ENCODE results near the gene WFDC1.

The WFDC1 gene

DNA sequence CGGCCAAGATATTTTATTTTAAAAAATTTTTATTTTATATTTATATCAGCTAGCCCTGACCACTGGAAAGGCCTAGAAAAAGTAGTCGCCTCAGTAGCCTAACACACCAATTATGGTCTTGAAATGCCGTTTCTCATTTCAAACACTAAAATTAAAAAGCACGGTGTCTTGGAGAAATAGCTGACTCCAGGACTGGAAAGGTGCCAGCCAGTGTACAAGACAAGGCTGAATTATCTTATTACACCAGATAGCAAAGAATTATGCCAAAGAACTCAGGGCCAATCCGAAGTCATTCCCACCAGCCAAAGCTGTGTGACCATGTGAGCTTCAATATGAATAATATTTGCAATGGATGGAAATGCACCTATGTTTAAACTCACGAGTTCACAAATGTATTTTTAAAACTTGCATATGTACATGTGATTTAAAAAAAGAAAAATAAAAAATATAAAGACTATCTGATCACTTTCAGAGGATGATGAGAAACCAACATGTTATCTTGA lies 53.8 kb downstream of the WFDC1 start:
- DNase-seq (ENCODE audit: low read depth, low spot score) = no peak
- CTCF ChIA-PET = no interaction called here
- H3K4me3 ChIP-seq (ENCODE audit: low read depth, low read length) = no peak overlapping the region
- no peak for TF ChIP-seq CTCF (IDR thresholded peaks at IDR 0.05; ENCODE audit: insufficient read depth, low read length, missing control alignments)
- POLR2A ChIA-PET = no interaction called here

DNA sequence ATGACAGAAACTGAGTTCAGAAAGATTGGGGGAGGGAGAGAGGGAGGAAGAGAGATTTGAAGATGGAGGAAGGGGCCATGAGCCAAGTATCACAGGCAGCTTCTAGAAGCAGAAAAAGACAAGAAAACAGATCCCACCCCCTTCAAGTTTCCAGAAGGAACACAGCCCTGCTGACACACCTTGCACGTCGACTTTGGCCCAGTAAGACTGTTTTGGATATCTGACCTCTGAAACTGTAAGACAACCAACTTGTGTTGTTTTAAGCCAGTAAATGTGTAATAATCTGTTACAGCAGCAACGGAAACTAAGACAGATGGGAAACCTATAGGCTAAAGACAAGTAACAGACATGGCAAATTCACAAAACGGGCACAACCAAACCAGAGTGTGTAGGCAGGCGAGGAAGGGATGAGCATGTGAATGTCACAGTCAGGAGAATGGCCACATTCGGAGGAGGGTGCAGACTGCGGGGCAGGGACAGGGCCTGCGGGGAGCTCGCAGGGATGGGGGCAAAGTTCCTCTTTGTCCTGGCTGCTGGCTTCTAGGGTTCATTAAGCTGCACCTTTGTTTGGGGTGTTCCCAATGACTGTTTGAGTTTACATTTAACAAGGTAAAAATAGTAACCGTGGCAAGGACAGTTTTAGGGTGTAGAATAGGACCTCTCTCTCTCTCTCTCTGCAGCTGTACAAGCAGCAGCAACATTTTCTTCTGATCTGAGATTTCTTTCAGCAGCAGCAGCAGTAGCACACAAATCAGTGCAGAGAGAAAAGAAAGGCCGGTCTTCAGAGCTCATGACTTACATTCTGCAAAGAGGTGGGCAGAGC lies 55.4 kb downstream of the WFDC1 start:
- ChIA-PET CTCF (no interaction called here), POLR2A (no interaction called here)
- H3K4me3 ChIP-seq (ENCODE audit: low read depth, low read length) = no peak overlapping the region
- DNase-seq (ENCODE audit: low read depth, low spot score) = no peak
- no peak for TF ChIP-seq CTCF (IDR thresholded peaks at IDR 0.05; ENCODE audit: insufficient read depth, low read length, missing control alignments)

GRCh38 chr16:84350685-84351400 lies 56.2 kb downstream of the WFDC1 start:
- ChIA-PET POLR2A (no interaction called here), CTCF (no interaction called here)
- TF ChIP-seq CTCF (IDR thresholded peaks at IDR 0.05; ENCODE audit: insufficient read depth, low read length, missing control alignments) = no peak
- no peak overlapping the region for H3K4me3 ChIP-seq (ENCODE audit: low read depth, low read length)
- DNase-seq (ENCODE audit: low read depth, low spot score) = no peak

GRCh38 chr16:84351630-84352029 lies 57.0 kb downstream of the WFDC1 start:
- DNase-seq (ENCODE audit: low read depth, low spot score) = no peak
- no peak overlapping the region for H3K4me3 ChIP-seq (ENCODE audit: low read depth, low read length)
- ChIA-PET POLR2A (no interaction called here), CTCF (no interaction called here)
- no peak for TF ChIP-seq CTCF (IDR thresholded peaks at IDR 0.05; ENCODE audit: insufficient read depth, low read length, missing control alignments)

DNA sequence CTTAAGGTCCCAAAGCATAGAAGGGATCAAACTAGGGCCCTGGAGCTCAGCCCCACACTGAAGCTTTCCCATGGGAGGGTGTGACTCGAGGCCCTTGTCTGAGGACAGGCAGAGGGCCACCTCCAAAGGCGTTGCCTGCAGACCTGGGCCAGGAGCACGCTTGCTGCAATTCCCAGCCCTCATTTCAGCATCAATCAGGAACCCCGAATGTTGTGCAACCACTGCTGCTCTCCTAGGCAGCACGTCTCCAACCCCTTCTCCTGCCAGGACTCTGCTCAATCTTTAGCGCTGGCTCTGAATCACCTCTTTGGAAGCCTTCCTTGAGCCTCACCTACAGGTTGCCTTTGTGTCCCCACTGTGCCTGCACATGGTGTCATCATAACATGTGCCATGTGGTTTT lies 59.6 kb downstream of the WFDC1 start:
- ChIA-PET POLR2A (no interaction called here), CTCF (no interaction called here)
- no peak for TF ChIP-seq CTCF (IDR thresholded peaks at IDR 0.05; ENCODE audit: insufficient read depth, low read length, missing control alignments)
- no peak for DNase-seq (ENCODE audit: low read depth, low spot score)
- no peak overlapping the region for H3K4me3 ChIP-seq (ENCODE audit: low read depth, low read length)

- TF ChIP-seq CTCF (IDR thresholded peaks at IDR 0.05; ENCODE audit: insufficient read depth, low read length, missing control alignments) = no peak
- ChIA-PET POLR2A (no interaction called here), CTCF (no interaction called here)
- no peak overlapping the region for H3K4me3 ChIP-seq (ENCODE audit: low read depth, low read length)
- no peak for DNase-seq (ENCODE audit: low read depth, low spot score)
Observed at GRCh38 chr16:84355149-84355548, 60.5 kb downstream of the WFDC1 start.
